HG02642 (cell line): ENCODE measurements around the gene PDAP1.
"Not testable (repeated sequence)": the region's sequence is repeated elsewhere in the genome, so short reads cannot be mapped to it uniquely, and the experiment has no call there.

ENCODE experiments used
- ATAC-seq: cut with Tn5 transposase; IDR thresholded peaks from one replicate; pipeline ENCODE4 v1.9.1; 2021; ENCODE audit warnings: mild to moderate bottlenecking; ENCODE audit not compliant: unreplicated experiment, poor library complexity

PDAP1 gene

DNA sequence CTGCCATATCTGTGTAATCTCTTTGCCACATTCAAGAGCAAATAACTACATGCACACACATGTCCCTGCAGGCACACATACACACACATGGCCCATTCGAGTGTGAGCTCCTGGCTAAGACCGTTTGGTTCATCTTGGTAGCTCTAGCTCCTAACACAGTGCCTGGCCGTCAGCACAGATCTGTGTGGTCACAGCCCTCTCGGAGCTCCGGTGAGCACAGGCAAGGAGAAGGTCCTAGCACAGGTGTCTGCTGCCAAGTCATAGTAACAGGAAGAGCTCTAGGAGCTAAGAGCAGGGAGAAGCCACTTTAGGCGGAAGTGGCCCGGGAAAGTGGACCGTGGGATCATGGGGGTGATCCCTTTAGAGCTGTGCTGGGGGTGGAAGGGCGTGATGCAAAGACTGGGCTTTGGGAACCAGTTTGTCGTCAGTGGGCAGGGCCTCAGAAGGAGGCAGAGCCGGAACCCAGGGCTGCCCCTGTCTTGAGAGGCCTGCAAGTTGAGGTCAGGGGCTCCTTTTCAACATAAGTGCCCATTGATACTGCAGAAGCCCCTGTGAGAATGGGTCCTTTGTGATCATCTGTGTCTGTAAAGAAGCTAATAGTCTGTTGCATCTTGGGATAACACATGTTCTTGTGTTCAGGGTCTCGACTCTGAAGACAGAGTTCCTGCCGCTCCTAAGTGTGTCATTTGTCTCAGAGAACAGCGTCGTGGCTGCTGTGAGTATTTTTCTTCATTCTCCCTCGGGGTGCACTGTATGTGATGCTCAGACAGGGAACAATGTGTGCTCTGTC lies 50.5 kb downstream of the PDAP1 start:
- ATAC-seq = no peak

DNA sequence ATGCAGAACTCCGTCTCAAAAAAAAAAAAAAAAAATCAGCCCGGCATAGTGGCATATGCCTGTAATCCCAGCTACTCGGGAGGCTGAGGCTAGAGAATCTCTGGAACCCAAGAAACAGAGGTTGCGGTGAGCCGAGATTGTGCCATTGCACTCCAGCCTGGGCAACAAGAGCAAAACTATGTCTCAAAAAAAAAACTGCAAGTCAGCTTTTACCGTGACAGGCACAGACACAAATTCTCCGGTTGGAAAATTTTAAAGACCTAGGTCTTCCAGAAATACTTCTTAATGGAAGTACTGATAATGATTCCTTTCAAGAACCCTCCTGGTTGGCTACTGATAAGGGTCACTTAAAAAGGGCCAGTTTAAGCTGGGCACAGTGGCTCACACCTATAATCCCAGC lies 53.3 kb downstream of the PDAP1 start:
- ATAC-seq = no peak

DNA sequence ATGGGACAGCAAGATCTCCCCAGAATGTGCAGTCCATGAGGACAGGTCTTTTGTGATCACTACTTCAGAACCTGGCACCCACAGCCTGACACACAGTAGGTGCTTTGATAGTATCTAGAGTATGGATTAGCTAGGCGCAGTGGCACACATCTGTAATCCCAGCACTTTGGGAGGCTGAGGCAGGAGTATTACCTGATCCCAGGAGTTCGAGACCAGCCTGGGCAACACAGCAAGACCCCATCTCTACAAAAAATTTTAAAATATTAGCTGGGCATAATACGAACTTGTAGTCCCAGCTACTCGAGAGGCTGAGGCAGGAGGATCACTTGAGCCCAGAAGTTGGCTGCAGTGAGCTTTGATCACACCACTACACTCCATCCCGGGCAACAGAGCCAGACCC lies 56.1 kb downstream of the PDAP1 start:
- no peak for ATAC-seq

- not testable (repeated sequence) for ATAC-seq
Observed at GRCh38 chr7:99350641-99351040, 57.8 kb downstream of the PDAP1 start.
